ENCODE measurements around the gene ABI1. TPM values are rescaled to one million over a fixed set of nuclear protein-coding genes. Genes with fewer than 3 reads are reported as not detected.
"Not testable (repeated sequence)": the region's sequence is repeated elsewhere in the genome, so short reads cannot be mapped to it uniquely, and the experiment has no call there.

ABI1 gene
- total RNA-seq, result 10 to 100 TPM; 64.0 to 65.9 TPM
- polyA plus RNA-seq, result 10 to 100 TPM; 61.7 to 71.9 (median 64.9) TPM
- 89.7 to 134 (median 114) reads per million in 6 experiments for total RNA-seq

GRCh38 chr10:26860443-26861204, at the start of gene ABI1:
Gene ABI1 (minus strand): TSS chr10:26860958. CDS start chr10:26860863, 95 bp downstream.
- H3K27me3 Mint-ChIP-seq, result peaks cover 0 to 3% (median 0%) of the 10 kb centered on the region in 5 donors
- DNase-seq (peak; percentile 43 to 100 (median 98)), ATAC-seq (peak; percentile 89)
- peak within 1 kb of the TSS; percentile 97 to 99 (median 98) for H3K27ac Mint-ChIP-seq
- H3K36me3 Mint-ChIP-seq, result peaks cover 0 to 3% (median 0%) of the 10 kb centered on the region in 3 donors
- H3K9me3 Mint-ChIP-seq, result peaks cover 0 to 1% (median 0%) of the 10 kb centered on the region in 9 donors
- H3K4me3 Mint-ChIP-seq, result peak within 1 kb of the TSS; percentile 95 to 100 (median 99)
- POLR2A ChIA-PET, result interaction anchor here (0.7 to 1.5 kb wide), 5 partner anchors 9 to 177 kb away, joined by 3 to 4 read pairs (median 4); no protein-coding TSS in a partner anchor
- peaks cover 15 to 41% (median 32%) of the 10 kb centered on the region in 4 donors for H3K4me1 Mint-ChIP-seq

GRCh38 chr10:26909753-26910152, 49.0 kb upstream of the ABI1 start:
- H3K27me3 Mint-ChIP-seq, result peaks cover 0 to 5% (median 0%) of the 10 kb centered on the region in 5 donors

GRCh38 chr10:26905253-26905781, 44.6 kb upstream of the ABI1 start:
- DNase-seq, H3K4me3 Mint-ChIP-seq, POLR2A ChIA-PET, H3K27me3 Mint-ChIP-seq, H3K27ac Mint-ChIP-seq, H3K4me1 Mint-ChIP-seq, H3K36me3 Mint-ChIP-seq, ATAC-seq, H3K9me3 Mint-ChIP-seq: not testable (repeated sequence)

More at GRCh38 chr10:26909753-26910152, 49.0 kb upstream of the ABI1 start:
- Mint-ChIP-seq H3K9me3 (no peaks in the 10 kb centered on the region), H3K4me3 (no peak overlapping the region), H3K4me1 (peaks cover 0 to 2% (median 0%) of the 10 kb centered on the region in 4 donors), H3K27ac (no peak overlapping the region), H3K36me3 (no peaks in the 10 kb centered on the region)
- no peak for ATAC-seq
- DNase-seq, result no peak
- POLR2A ChIA-PET, result no interaction called here

- H3K9me3 Mint-ChIP-seq, result no peaks in the 10 kb centered on the region
- no peak overlapping the region for H3K27ac Mint-ChIP-seq
- no peak for ATAC-seq
- POLR2A ChIA-PET, result no interaction called here
- H3K36me3 Mint-ChIP-seq, result no peaks in the 10 kb centered on the region
- no peaks in the 10 kb centered on the region for H3K4me1 Mint-ChIP-seq
- H3K27me3 Mint-ChIP-seq, result peaks cover 0 to 5% (median 2%) of the 10 kb centered on the region in 5 donors
- no peak for DNase-seq
- H3K4me3 Mint-ChIP-seq, result no peak overlapping the region
These were observed 42.9 kb upstream of the ABI1 start for GRCh38 chr10:26903431-26904217.

- POLR2A ChIA-PET, result interaction anchor here (0.6 kb wide), 1 partner anchor 239 kb away, joined by 4 read pairs; no protein-coding TSS in a partner anchor
- H3K27ac Mint-ChIP-seq, H3K27me3 Mint-ChIP-seq, H3K36me3 Mint-ChIP-seq, ATAC-seq, H3K4me1 Mint-ChIP-seq, DNase-seq: not testable (repeated sequence)
- H3K4me3 Mint-ChIP-seq, result peak overlapping the region in 1 of 10 donors; percentile 57
- H3K9me3 Mint-ChIP-seq, result peaks cover 0 to 11% (median 5%) of the 10 kb centered on the region in 9 donors
These were observed 31.7 kb upstream of the ABI1 start for GRCh38 chr10:26892306-26892923.

GRCh38 chr10:26890956-26891355, 30.2 kb upstream of the ABI1 start:
- peaks cover 0 to 3% (median 0%) of the 10 kb centered on the region in 3 donors for H3K36me3 Mint-ChIP-seq
- DNase-seq (peak in 5 of 10 donors; percentile 2 to 36 (median 10)), ATAC-seq (peak in 1 of 2 donors; percentile 30)
- peak overlapping the region in 1 of 10 donors; percentile 13 for H3K27ac Mint-ChIP-seq
- POLR2A ChIA-PET, result no interaction called here
- peaks cover 0 to 5% (median 2%) of the 10 kb centered on the region in 5 donors for H3K27me3 Mint-ChIP-seq
- no peak overlapping the region for H3K4me3 Mint-ChIP-seq
- no peaks in the 10 kb centered on the region for H3K4me1 Mint-ChIP-seq
- peaks cover 0 to 11% (median 5%) of the 10 kb centered on the region in 9 donors for H3K9me3 Mint-ChIP-seq

- DNase-seq (no peak), ATAC-seq (no peak)
- H3K27me3 Mint-ChIP-seq, result peaks cover 0 to 7% (median 3%) of the 10 kb centered on the region in 5 donors
- peaks cover 0 to 7% (median 0%) of the 10 kb centered on the region in 9 donors for H3K9me3 Mint-ChIP-seq
- no peaks in the 10 kb centered on the region for H3K4me1 Mint-ChIP-seq
- POLR2A ChIA-PET, result no interaction called here
- no peak overlapping the region for H3K27ac Mint-ChIP-seq
- H3K4me3 Mint-ChIP-seq, result no peak overlapping the region
- peaks cover 0 to under 1% (median 0%) of the 10 kb centered on the region in 3 donors for H3K36me3 Mint-ChIP-seq
These were observed 27.0 kb upstream of the ABI1 start for GRCh38 chr10:26887611-26888215.

- H3K36me3 Mint-ChIP-seq, result no peaks in the 10 kb centered on the region
- ATAC-seq, result peak; percentile 80 to 84
- DNase-seq, result peak in 3 of 10 donors; percentile 39 to 53 (median 47)
These were observed 21.0 kb upstream of the ABI1 start for GRCh38 chr10:26881600-26882331.

GRCh38 chr10:26879744-26880143, 19.0 kb upstream of the ABI1 start:
- ATAC-seq, result no peak
- peaks cover 3 to 16% (median 6%) of the 10 kb centered on the region in 5 donors for H3K27me3 Mint-ChIP-seq
- H3K4me3 Mint-ChIP-seq, result no peak overlapping the region
- no peak overlapping the region for H3K27ac Mint-ChIP-seq
- H3K9me3 Mint-ChIP-seq, result no peaks in the 10 kb centered on the region
- POLR2A ChIA-PET, result no interaction called here
- no peaks in the 10 kb centered on the region for H3K36me3 Mint-ChIP-seq
- peaks cover 0 to 6% (median under 1%) of the 10 kb centered on the region in 4 donors for H3K4me1 Mint-ChIP-seq
- DNase-seq, result no peak

More at GRCh38 chr10:26881600-26882331, 21.0 kb upstream of the ABI1 start:
- peaks cover 0 to 6% (median under 1%) of the 10 kb centered on the region in 4 donors for H3K4me1 Mint-ChIP-seq
- peaks cover 2 to 16% (median 6%) of the 10 kb centered on the region in 5 donors for H3K27me3 Mint-ChIP-seq
- H3K27ac Mint-ChIP-seq, result no peak overlapping the region
- H3K4me3 Mint-ChIP-seq, result no peak overlapping the region
- no peaks in the 10 kb centered on the region for H3K9me3 Mint-ChIP-seq
- POLR2A ChIA-PET, result interaction anchor here (0.7 kb wide), 1 partner anchor 29 kb away, joined by 6 read pairs; no protein-coding TSS in a partner anchor

- Mint-ChIP-seq H3K36me3 (no peaks in the 10 kb centered on the region), H3K4me1 (peaks cover 2 to 9% (median 7%) of the 10 kb centered on the region in 4 donors), H3K27ac (no peak overlapping the region), H3K4me3 (no peak overlapping the region), H3K9me3 (no peaks in the 10 kb centered on the region), H3K27me3 (no peaks in the 10 kb centered on the region)
- no peak for ATAC-seq
- no peak for DNase-seq
- POLR2A ChIA-PET, result interaction anchor here (1.1 kb wide), 1 partner anchor 15 kb away, joined by 6 read pairs; no protein-coding TSS in a partner anchor
These were observed 10.0 kb upstream of the ABI1 start for GRCh38 chr10:26870766-26871165.

GRCh38 chr10:26869528-26869927, 8.8 kb upstream of the ABI1 start:
- Mint-ChIP-seq H3K9me3 (no peaks in the 10 kb centered on the region), H3K27me3 (no peaks in the 10 kb centered on the region), H3K4me3 (peak overlapping the region; percentile 20 to 78 (median 54)), H3K27ac (peak overlapping the region; percentile 4 to 87 (median 78)), H3K4me1 (peaks cover 2 to 9% (median 7%) of the 10 kb centered on the region in 4 donors), H3K36me3 (no peaks in the 10 kb centered on the region)
- POLR2A ChIA-PET, result interaction anchor here (1.4 kb wide), 1 partner anchor 8 kb away, joined by 4 read pairs; no protein-coding TSS in a partner anchor
- peak in 1 of 10 donors; percentile 11 for DNase-seq
- ATAC-seq, result peak; percentile 52 to 61
